GM10248 (cell line): ENCODE measurements around the gene GDA.

ENCODE experiments used
- CTCF ChIA-PET: fragments of 300-600 bp; sonication (Branson Sonifier 250); formaldehyde crosslinking; extraction: SDS; loops from one replicate; lab custom pipeline; 2021; ENCODE audit warnings: antibody characterized with exemption; lab: Yijun Ruan, JAX
- POLR2A ChIA-PET: fragments of 350-650 bp; sonication (Branson Sonifier 250); formaldehyde crosslinking; extraction: SDS; loops from one replicate; lab custom pipeline; 2020; ENCODE audit warnings: antibody characterized with exemption; lab: Yijun Ruan, JAX
- DNase-seq: peaks from one replicate; pipeline ENCODE4 v3.0.0; 2012; ENCODE audit errors: extremely low spot score
- CTCF ChIP-seq: IDR thresholded peaks from 2 replicates; pipeline ENCODE4 v1.5.1; 2012; ENCODE audit warnings: mild to moderate bottlenecking, low read depth; ENCODE audit errors: extremely low read depth, missing control alignments, control extremely low read depth

GDA gene

DNA sequence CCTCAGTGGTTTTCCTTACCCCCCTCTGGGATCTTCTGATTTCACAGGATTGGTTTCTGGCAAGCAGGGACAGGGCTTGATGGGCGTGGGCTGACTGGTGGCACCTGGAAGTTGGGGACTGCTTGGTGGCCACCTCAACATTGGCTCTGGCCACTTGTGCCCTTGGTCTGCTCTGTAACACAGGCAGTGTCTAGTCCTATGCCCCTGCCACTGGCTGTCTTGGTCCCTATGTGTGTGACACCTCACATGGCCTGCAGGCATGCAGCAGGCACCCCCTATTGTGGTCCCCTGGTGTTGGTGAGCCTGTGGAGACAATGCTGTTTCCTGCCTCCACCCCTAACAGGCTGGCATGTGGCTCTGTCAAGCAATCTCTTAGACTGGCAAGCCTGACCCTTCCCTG, 71.3 kb downstream of the GDA start:
- TF ChIP-seq CTCF = no peak
- ChIA-PET CTCF (interaction anchor here (1.1 kb wide), 1 partner anchor 17 kb away, joined by 6 read pairs; no protein-coding TSS in a partner anchor), POLR2A (no interaction called here)
- DNase-seq = no peak

GRCh38 chr9:72226146-72226812, 77.0 kb downstream of the GDA start:
- no peak for DNase-seq
- POLR2A ChIA-PET = no interaction called here
- CTCF ChIA-PET = no interaction called here
- TF ChIP-seq CTCF = no peak

DNA sequence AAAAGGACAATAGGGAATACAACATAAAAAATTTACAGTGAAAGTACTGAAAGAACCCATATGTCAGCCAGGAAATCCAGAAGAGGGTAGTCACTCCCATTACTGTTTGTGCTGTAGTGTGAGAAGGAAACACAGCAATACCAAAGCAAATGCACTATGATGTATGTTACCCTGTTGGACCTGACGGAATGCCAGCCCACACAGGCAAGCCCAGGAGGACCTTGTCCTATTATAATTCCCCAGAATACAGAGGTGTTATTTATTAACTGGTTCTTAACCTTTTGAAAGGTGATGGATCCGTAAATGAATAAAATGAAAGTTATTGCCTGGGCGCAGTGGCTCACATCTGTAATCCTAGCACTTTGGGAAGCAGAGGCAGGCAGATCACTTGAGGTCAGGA, 79.0 kb downstream of the GDA start:
- POLR2A ChIA-PET = no interaction called here
- CTCF ChIA-PET = no interaction called here
- no peak for TF ChIP-seq CTCF
- no peak for DNase-seq

- POLR2A ChIA-PET = no interaction called here
- no peak for DNase-seq
- CTCF ChIA-PET = no interaction called here
- no peak for TF ChIP-seq CTCF
Observed at GRCh38 chr9:72232778-72233177, 83.5 kb downstream of the GDA start.

- no peak for DNase-seq
- POLR2A ChIA-PET = no interaction called here
- TF ChIP-seq CTCF = no peak
- CTCF ChIA-PET = interaction anchor here (1.0 to 1.3 kb wide), 4 partner anchors 8 to 224 kb away, joined by 3 to 5 read pairs (median 3); no protein-coding TSS in a partner anchor
Observed at GRCh38 chr9:72247549-72247948, 98.3 kb downstream of the GDA start.

DNA sequence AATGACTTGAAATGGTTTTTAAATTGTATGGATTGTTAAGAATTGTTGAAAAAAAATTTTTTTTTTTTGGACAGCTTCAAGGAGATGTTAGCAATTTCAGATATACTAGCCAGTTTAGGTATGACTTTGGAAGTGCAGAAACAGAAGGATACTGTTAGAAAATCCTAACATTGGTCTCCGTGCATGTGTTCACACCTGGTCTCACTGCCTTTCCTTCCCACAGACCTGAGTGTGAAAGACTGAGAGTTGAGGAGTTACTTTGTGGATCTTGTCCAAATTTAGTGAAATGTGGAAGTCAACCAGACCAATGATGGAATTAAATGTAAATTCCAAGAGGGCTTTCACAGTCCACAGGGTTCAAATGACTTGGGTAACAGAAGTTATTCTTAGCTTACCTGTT, 102.3 kb downstream of the GDA start:
- DNase-seq = no peak
- no peak for TF ChIP-seq CTCF
- CTCF ChIA-PET = interaction anchor here (1.2 to 2.0 kb wide), 4 partner anchors 12 to 213 kb away, joined by 3 to 6 read pairs (median 3); no protein-coding TSS in a partner anchor
- POLR2A ChIA-PET = no interaction called here
